ENCODE results near the gene FAM222B. TPM values are rescaled to one million over a fixed set of nuclear protein-coding genes. Genes with fewer than 3 reads are reported as not detected.
A peak's percentile ranks its signal among the peaks of the same experiment; 100 is the strongest.
"Not testable (repeated sequence)": the region's sequence is repeated elsewhere in the genome, so short reads cannot be mapped to it uniquely, and the experiment has no call there.

Gene FAM222B
- total RNA-seq, 1 experiment from 2014 or later = 39.5 TPM

- H3K4me1 ChIP-seq = 0 out of 2 replicates have a peak, but pooled peaks cover 6% of the 10 kb centered on the region
- peaks cover 21% of the 10 kb centered on the region for H3K36me3 Mint-ChIP-seq (ENCODE audit: insufficient read depth, unreplicated experiment)
- no peak overlapping the region for H3K4me3 Mint-ChIP-seq (ENCODE audit: unreplicated experiment)
- intact Hi-C loops (cut with micrococcal nuclease; ENCODE audit: unreplicated experiment) = loop anchor here (2.0 to 10.0 kb wide), 2 partner anchors 14 to 54 kb away; no protein-coding TSS in a partner anchor
- H3K9me3 ChIP-seq = no peaks in the 10 kb centered on the region
- no peak for TF ChIP-seq CTCF (IDR thresholded peaks at IDR 0.05; ENCODE audit: insufficient read depth in 1 of 2, low read depth in 1 of 2, low read length in 1 of 2, severe bottlenecking in 1 of 2, unreplicated experiment in 1 of 2)
- ChIA-PET CTCF (interaction anchor here (0.6 to 4.8 kb wide), 8 partner anchors 17 to 151 kb away, joined by 3 to 70 read pairs (median 6); partner anchors contain the start of genes FAM222B and TLCD1), POLR2A (no interaction called here)
- no peaks in the 10 kb centered on the region for H3K27me3 Mint-ChIP-seq (ENCODE audit: insufficient read depth, unreplicated experiment)
- H3K27me3 ChIP-seq (replicated peaks; ENCODE audit: control insufficient read depth, insufficient read depth, low read length) = no peaks in the 10 kb centered on the region
- H3K36me3 ChIP-seq (ENCODE audit: control insufficient read depth, insufficient read depth, low read length) = peaks cover 2% of the 10 kb centered on the region; the same call in 1 of the 2 replicates
- H3K27ac Mint-ChIP-seq (ENCODE audit: unreplicated experiment) = peak overlapping the region; percentile 13
- no peaks in the 10 kb centered on the region for H3K9me3 Mint-ChIP-seq (ENCODE audit: unreplicated experiment)
- peaks cover 16% of the 10 kb centered on the region for H3K4me1 Mint-ChIP-seq (ENCODE audit: low read depth, unreplicated experiment)
- DNase-seq = no peak
- no TSS peak for BruUV-seq (replicated peaks)
- no peak overlapping the region for H3K4me3 ChIP-seq (ENCODE audit: low read depth, low read length)
Measured at GRCh38 chr17:28878158-28878910, 35.7 kb upstream of the FAM222B start.

- POLR2A ChIA-PET; H3K9me3 ChIP-seq; H3K27me3 Mint-ChIP-seq (ENCODE audit: insufficient read depth, unreplicated experiment); H3K9me3 Mint-ChIP-seq (ENCODE audit: unreplicated experiment); H3K4me3 Mint-ChIP-seq (ENCODE audit: unreplicated experiment); H3K36me3 ChIP-seq (ENCODE audit: control insufficient read depth, insufficient read depth, low read length); CTCF ChIA-PET; DNase-seq; H3K27ac Mint-ChIP-seq (ENCODE audit: unreplicated experiment); BruUV-seq (replicated peaks); H3K4me3 ChIP-seq (ENCODE audit: low read depth, low read length); H3K27me3 ChIP-seq (replicated peaks; ENCODE audit: control insufficient read depth, insufficient read depth, low read length): not testable (repeated sequence)
- peaks cover 12% of the 10 kb centered on the region for H3K36me3 Mint-ChIP-seq (ENCODE audit: insufficient read depth, unreplicated experiment)
- peaks cover 14% of the 10 kb centered on the region; the same call in 1 of the 2 replicates for H3K4me1 ChIP-seq
- peaks cover 16% of the 10 kb centered on the region for H3K4me1 Mint-ChIP-seq (ENCODE audit: low read depth, unreplicated experiment)
- intact Hi-C loops (cut with micrococcal nuclease; ENCODE audit: unreplicated experiment) = loop anchor here (10.0 kb wide), 1 partner anchor 52 kb away; no protein-coding TSS in a partner anchor
Measured at GRCh38 chr17:28877150-28877711, 34.6 kb upstream of the FAM222B start.

GRCh38 chr17:28875848-28876550, 33.4 kb upstream of the FAM222B start:
- no peak for TF ChIP-seq CTCF (IDR thresholded peaks at IDR 0.05; ENCODE audit: insufficient read depth in 1 of 2, low read depth in 1 of 2, low read length in 1 of 2, severe bottlenecking in 1 of 2, unreplicated experiment in 1 of 2)
- peaks cover 1% of the 10 kb centered on the region; the same call in 1 of the 2 replicates for H3K36me3 ChIP-seq (ENCODE audit: control insufficient read depth, insufficient read depth, low read length)
- Mint-ChIP-seq H3K9me3 (ENCODE audit: unreplicated experiment) (no peaks in the 10 kb centered on the region), H3K4me1 (ENCODE audit: low read depth, unreplicated experiment) (peaks cover 16% of the 10 kb centered on the region), H3K27me3 (ENCODE audit: insufficient read depth, unreplicated experiment) (no peaks in the 10 kb centered on the region), H3K4me3 (ENCODE audit: unreplicated experiment) (no peak overlapping the region), H3K27ac (ENCODE audit: unreplicated experiment) (no peak overlapping the region), H3K36me3 (ENCODE audit: insufficient read depth, unreplicated experiment) (peaks cover 12% of the 10 kb centered on the region)
- no peaks in the 10 kb centered on the region for H3K9me3 ChIP-seq
- H3K4me1 ChIP-seq = peaks cover 14% of the 10 kb centered on the region; the same call in 1 of the 2 replicates
- ChIA-PET CTCF (interaction anchor here (0.6 kb wide), 1 partner anchor 10 kb away, joined by 3 read pairs; no protein-coding TSS in a partner anchor), POLR2A (no interaction called here)
- intact Hi-C loops (cut with micrococcal nuclease; ENCODE audit: unreplicated experiment) = loop anchor here (10.0 kb wide), 1 partner anchor 51 kb away; no protein-coding TSS in a partner anchor
- H3K4me3 ChIP-seq (ENCODE audit: low read depth, low read length) = no peak overlapping the region
- BruUV-seq (replicated peaks) = no TSS peak
- DNase-seq = no peak
- no peaks in the 10 kb centered on the region for H3K27me3 ChIP-seq (replicated peaks; ENCODE audit: control insufficient read depth, insufficient read depth, low read length)

Measured in Caco-2 (cell line).